IPS DF 6.9 (cell line): Measurements from ENCODE around the gene TCEANC2.
A peak's percentile ranks its signal among the peaks of the same experiment; 100 is the strongest.

Source experiments
- DNase-seq: peaks from one replicate; pipeline ENCODE4 v3.0.0-alpha.2; 2013; ENCODE audit warnings: low read depth, low spot score
- H3K27ac ChIP-seq: one replicate; pipeline ENCODE4 v1.5.1; 2013; ENCODE audit warnings: low read length, control low read depth
- H3K27me3 ChIP-seq: 2 replicates; pipeline ENCODE4 v1.6.1; 2013; ENCODE audit warnings: mild to moderate bottlenecking, low read length; ENCODE audit not compliant: control insufficient read depth, insufficient read depth
- H3K36me3 ChIP-seq: 2 replicates; pipeline ENCODE4 v1.6.1; 2013; ENCODE audit warnings: low read length; ENCODE audit not compliant: control insufficient read depth, insufficient read depth
- H3K4me1 ChIP-seq: 2 replicates; pipeline ENCODE4 v1.6.1; 2013; ENCODE audit warnings: low read length; ENCODE audit not compliant: control insufficient read depth, insufficient read depth
- H3K4me3 ChIP-seq: 2 replicates; pipeline ENCODE4 v1.5.1; 2013; ENCODE audit warnings: mild to moderate bottlenecking, low read length
- H3K9me3 ChIP-seq: 2 replicates; pipeline ENCODE4 v1.6.1; 2013; ENCODE audit warnings: low read length, inconsistent platforms; ENCODE audit not compliant: control insufficient read depth, insufficient read depth
- WGBS: extraction: QIAGEN DNeasy Blood & Tissue Kit; methylation state at CpG from one replicate; pipeline ENCODE4 v1.1.7; 2013; ENCODE audit warnings: mixed read lengths, missing lambda C conversion rate; ENCODE audit not compliant: insufficient read length, insufficient coverage; 5-methylcytosine and 5-hydroxymethylcytosine counted together

The TCEANC2 gene

GRCh38 chr1:54152696-54153095, 99.3 kb downstream of the TCEANC2 start, which contains the start of gene CDCP2:
TSS of gene CDCP2 (minus strand) at chr1:54153000. CDS start at chr1:54152922, 78 bp downstream.
- H3K4me3 ChIP-seq = no peak within 1 kb of the TSS
- WGBS = no CpG with 5 or more reads among the region's 5 CpGs

GRCh38 chr1:54153535-54154439, 100.4 kb downstream of the TCEANC2 start:
- Histone ChIP-seq H3K27me3 (no peaks in the 10 kb centered on the region; the same call in 1 of the 2 replicates), H3K4me1 (no peaks in the 10 kb centered on the region; the same call in 1 of the 2 replicates), H3K36me3 (no peaks in the 10 kb centered on the region), H3K4me3 (no peak overlapping the region), H3K27ac (no peak overlapping the region), H3K9me3 (no peaks in the 10 kb centered on the region)
- no CpG with 5 or more reads among the region's 19 CpGs for WGBS
- DNase-seq = peak; percentile 25

More at GRCh38 chr1:54152696-54153095, 99.3 kb downstream of the TCEANC2 start, which contains the start of gene CDCP2:
- H3K27ac ChIP-seq = no peak within 1 kb of the TSS
- H3K4me1 ChIP-seq = no peaks in the 10 kb centered on the region; the same call in 1 of the 2 replicates
- DNase-seq = no peak
- no peaks in the 10 kb centered on the region for H3K36me3 ChIP-seq
- H3K9me3 ChIP-seq = no peaks in the 10 kb centered on the region
- no peaks in the 10 kb centered on the region; the same call in 1 of the 2 replicates for H3K27me3 ChIP-seq
